KMS-11 (cell line): ENCODE measurements around the gene PRKD1.

Source experiments
- H2AFZ ChIP-seq: fragments of 200-600 bp; sonication (generic); 2 replicates; pipeline ENCODE4 v1.6.1; 2016; ENCODE audit warnings: antibody characterized with exemption, mixed run types, low read depth
- H3K27ac ChIP-seq: fragments of 200-600 bp; sonication (generic); 2 replicates; pipeline ENCODE4 v1.6.1; 2016; ENCODE audit warnings: mild to moderate bottlenecking, mixed run types
- H3K27me3 ChIP-seq: fragments of 200-600 bp; sonication (generic); 2 replicates; pipeline ENCODE4 v1.6.1; 2017; ENCODE audit warnings: mild to moderate bottlenecking, low read depth, mixed run types, moderate library complexity; ENCODE audit not compliant: insufficient read depth
- H3K36me3 ChIP-seq: fragments of 200-600 bp; sonication (generic); 2 replicates; pipeline ENCODE4 v1.6.1; 2017; ENCODE audit warnings: mild to moderate bottlenecking, mixed run types; ENCODE audit not compliant: insufficient read depth
- H3K4me1 ChIP-seq: fragments of 200-600 bp; sonication (generic); 2 replicates; pipeline ENCODE4 v1.6.1; 2016; ENCODE audit warnings: mild to moderate bottlenecking, low read depth, mixed run types; ENCODE audit not compliant: poor library complexity, severe bottlenecking
- H3K4me2 ChIP-seq: fragments of 200-600 bp; sonication (generic); 2 replicates; pipeline ENCODE4 v1.7.0; 2016; ENCODE audit warnings: mild to moderate bottlenecking, mixed run types
- H3K4me3 ChIP-seq: fragments of 200-600 bp; sonication (generic); IDR thresholded peaks from 2 replicates; pipeline ENCODE4 v1.6.1; 2017; ENCODE audit warnings: low read depth, low read length, mixed read lengths; ENCODE audit not compliant: insufficient read depth
- H3K79me2 ChIP-seq: fragments of 200-600 bp; sonication (generic); 2 replicates; pipeline ENCODE4 v1.6.1; 2016; ENCODE audit warnings: low read depth, mixed run types; ENCODE audit not compliant: insufficient read depth
- H3K9ac ChIP-seq: fragments of 200-600 bp; sonication (generic); 2 replicates; pipeline ENCODE4 v1.6.1; 2016; ENCODE audit warnings: mild to moderate bottlenecking, mixed run types
- H4K20me1 ChIP-seq: fragments of 200-600 bp; sonication (generic); 2 replicates; pipeline ENCODE4 v1.6.1; 2016; ENCODE audit warnings: mild to moderate bottlenecking, mixed run types; ENCODE audit not compliant: insufficient read depth
- CTCF ChIP-seq: fragments of 200-600 bp; sonication (generic); conservative IDR thresholded peaks from 2 replicates; pipeline ENCODE4 v1.6.1; 2017; ENCODE audit warnings: low read depth, mild to moderate bottlenecking, antibody characterized with exemption, low read length, moderate library complexity, mixed read lengths

The PRKD1 gene

GRCh38 chr14:29674566-29675285 lies 252.9 kb downstream of the PRKD1 start:
- Histone ChIP-seq H3K4me2 (no peak overlapping the region), H3K27me3 (no peaks in the 10 kb centered on the region), H2AFZ (no peak overlapping the region), H3K27ac (no peak overlapping the region), H3K9ac (no peak overlapping the region), H3K4me3 (no peak overlapping the region), H3K79me2 (no peaks in the 10 kb centered on the region), H3K4me1 (no peaks in the 10 kb centered on the region), H3K36me3 (no peaks in the 10 kb centered on the region), H4K20me1 (no peaks in the 10 kb centered on the region)
- TF ChIP-seq CTCF = no peak

- Histone ChIP-seq H4K20me1 (no peaks in the 10 kb centered on the region), H3K4me1 (no peaks in the 10 kb centered on the region), H3K79me2 (no peaks in the 10 kb centered on the region), H3K27me3 (no peaks in the 10 kb centered on the region), H3K4me2 (no peak overlapping the region), H3K27ac (no peak overlapping the region), H3K4me3 (no peak overlapping the region), H3K36me3 (no peaks in the 10 kb centered on the region), H3K9ac (no peak overlapping the region), H2AFZ (no peak overlapping the region)
- no peak for TF ChIP-seq CTCF
Measured at GRCh38 chr14:29672831-29673230, 254.8 kb downstream of the PRKD1 start.

- H3K27me3 ChIP-seq = no peaks in the 10 kb centered on the region
- no peaks in the 10 kb centered on the region for H3K79me2 ChIP-seq
- H3K4me1 ChIP-seq = no peaks in the 10 kb centered on the region
- no peak overlapping the region for H3K4me2 ChIP-seq
- H3K36me3 ChIP-seq = no peaks in the 10 kb centered on the region
- H3K9ac ChIP-seq = no peak overlapping the region
- H3K4me3 ChIP-seq = no peak overlapping the region
- no peak overlapping the region for H3K27ac ChIP-seq
- no peak for TF ChIP-seq CTCF
- no peaks in the 10 kb centered on the region for H4K20me1 ChIP-seq
- no peak overlapping the region for H2AFZ ChIP-seq
Measured at GRCh38 chr14:29671034-29671433, 256.6 kb downstream of the PRKD1 start.

- Histone ChIP-seq H3K9ac (no peak overlapping the region), H3K36me3 (no peaks in the 10 kb centered on the region), H3K27me3 (no peaks in the 10 kb centered on the region), H4K20me1 (no peaks in the 10 kb centered on the region), H3K27ac (no peak overlapping the region), H3K79me2 (no peaks in the 10 kb centered on the region), H3K4me2 (no peak overlapping the region), H2AFZ (no peak overlapping the region), H3K4me3 (no peak overlapping the region), H3K4me1 (no peaks in the 10 kb centered on the region)
- TF ChIP-seq CTCF = no peak
Measured at GRCh38 chr14:29668201-29668600, 259.4 kb downstream of the PRKD1 start.
